D721Med (cell line): ENCODE results near the gene PRSS36.
"Not testable (repeated sequence)": the region's sequence is repeated elsewhere in the genome, so short reads cannot be mapped to it uniquely, and the experiment has no call there.

ENCODE experiments used
- DNase-seq: peaks from one replicate; pipeline ENCODE4 v3.0.0; 2011; ENCODE audit warnings: low spot score; ENCODE audit not compliant: insufficient read length
- FAIRE-seq: peaks from 2 replicates; lab custom pipeline; 2011; peaks lifted over from hg19 to GRCh38; lab: Jason Lieb, UNC
- CTCF ChIP-seq: IDR thresholded peaks from 2 replicates; pipeline ENCODE4 v1.5.1; 2012; ENCODE audit warnings: mild to moderate bottlenecking, control low read depth; ENCODE audit not compliant: insufficient read depth; ENCODE audit errors: missing control alignments

PRSS36 gene

GRCh38 chr16:31138621-31139578, 11.0 kb downstream of the PRSS36 start:
- no peak for DNase-seq
- no peak for FAIRE-seq
- TF ChIP-seq CTCF, result no peak

- FAIRE-seq, DNase-seq: not testable (repeated sequence)
Measured at GRCh38 chr16:31136822-31137499, 12.9 kb downstream of the PRSS36 start.

GRCh38 chr16:31136287-31136662, 13.6 kb downstream of the PRSS36 start:
- TF ChIP-seq CTCF, result no peak
- no peak for DNase-seq
- FAIRE-seq, result no peak

GRCh38 chr16:31135535-31136286, 14.2 kb downstream of the PRSS36 start, which contains the start of gene PRSS8:
Gene PRSS8 (minus strand): TSS chr16:31135727. CDS start chr16:31135498, 229 bp downstream.
- DNase-seq (no peak), FAIRE-seq (no peak)

GRCh38 chr16:31134625-31135534, 15.0 kb downstream of the PRSS36 start:
- no peak for TF ChIP-seq CTCF
- DNase-seq (no peak), FAIRE-seq (no peak)

More at GRCh38 chr16:31135535-31136286, 14.2 kb downstream of the PRSS36 start, which contains the start of gene PRSS8:
- TF ChIP-seq CTCF, result no peak

GRCh38 chr16:31134091-31134571, 15.7 kb downstream of the PRSS36 start:
- no peak for FAIRE-seq
- no peak for DNase-seq
- no peak for TF ChIP-seq CTCF
